NOMO-1 (cell line): ENCODE results near the gene RMDN2.

ENCODE experiments used
- DNase-seq, 2 experiments: peaks; one replicate each; lab custom pipeline; 2025; ENCODE audit not compliant: unreplicated experiment in 2 of 2; lab: John Stamatoyannopoulos, UW

Gene RMDN2

GRCh38 chr2:38037325-38037724, 112.2 kb downstream of the RMDN2 start:
- no peak for DNase-seq

- DNase-seq, result peak in 1 of 2 experiments; percentile 27
These were observed 112.9 kb downstream of the RMDN2 start for GRCh38 chr2:38037757-38038621.

GRCh38 chr2:38038682-38039081, 113.6 kb downstream of the RMDN2 start:
- no peak for DNase-seq

DNA sequence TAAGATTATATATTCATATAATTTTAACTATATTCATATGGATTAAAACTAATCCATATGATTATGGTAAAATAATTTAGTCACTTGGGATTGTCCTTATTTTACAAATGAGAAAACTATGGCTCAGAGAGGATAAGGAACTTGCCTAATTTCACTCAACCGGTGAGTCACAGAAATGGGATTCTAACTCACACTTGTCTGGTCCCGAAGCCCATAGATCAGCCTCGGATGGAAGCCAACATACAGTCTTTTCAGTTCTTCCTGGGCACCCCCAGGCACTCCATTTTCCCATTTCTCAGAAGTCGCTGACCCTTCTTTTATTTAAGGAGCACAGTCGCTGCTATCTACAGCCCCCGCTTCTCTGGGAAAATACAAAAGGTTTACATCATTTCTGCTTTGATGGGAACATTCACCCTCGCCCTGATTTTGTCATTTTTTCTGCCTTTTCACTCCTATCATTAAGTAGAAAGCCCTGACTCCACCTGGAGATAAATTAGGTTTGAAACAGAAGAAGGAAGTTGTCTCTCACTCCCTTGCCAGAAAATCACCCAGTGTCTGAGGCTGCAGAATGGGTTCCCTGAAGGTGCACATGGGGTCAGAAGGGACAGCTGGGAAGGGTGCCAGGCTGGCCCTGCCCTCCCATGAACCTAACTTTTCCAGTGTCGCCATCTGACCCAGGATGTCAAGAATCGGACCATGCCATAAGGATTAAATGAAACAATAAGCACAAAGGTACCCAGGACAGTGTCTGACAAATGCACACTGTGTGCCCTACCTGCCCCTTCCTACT, 114.2 kb downstream of the RMDN2 start:
- DNase-seq, result no peak

DNA sequence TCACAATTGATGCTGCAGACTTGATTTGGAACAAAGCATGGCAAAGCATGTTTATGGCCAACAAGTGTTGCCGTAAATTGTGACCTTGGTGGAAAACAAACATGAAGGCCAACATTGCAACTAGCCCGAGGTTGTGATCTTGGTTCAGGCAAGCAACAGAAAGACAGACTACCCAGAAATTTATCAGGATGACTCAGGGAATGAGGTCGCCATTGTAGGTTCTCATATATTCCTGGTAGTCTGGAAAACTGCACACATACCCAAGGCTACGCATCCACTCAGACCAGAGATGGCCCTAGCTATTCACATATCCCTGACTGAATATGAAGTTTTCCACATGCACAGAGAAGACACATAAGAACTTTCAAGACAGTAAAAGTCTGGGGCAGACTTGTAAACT, 120.7 kb downstream of the RMDN2 start:
- DNase-seq, result no peak

DNA sequence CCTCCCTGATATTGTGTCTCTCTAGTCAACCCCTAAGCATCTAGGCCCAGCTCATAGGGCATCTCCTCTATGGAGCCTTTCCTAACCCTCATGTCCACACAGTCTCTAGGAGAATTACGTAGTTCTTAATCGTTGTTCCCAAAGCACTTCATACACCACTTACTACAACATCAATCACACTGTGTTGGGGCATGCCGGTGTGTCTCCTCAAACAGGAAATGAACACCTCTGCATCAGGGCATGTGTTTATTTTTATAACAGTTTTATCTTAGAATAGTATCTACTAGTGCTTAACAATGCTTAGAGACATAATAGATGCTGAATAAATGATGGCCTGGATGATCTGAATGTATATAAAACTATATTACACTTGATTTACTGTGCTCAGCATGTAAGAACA, 131.1 kb downstream of the RMDN2 start:
- DNase-seq, result no peak

DNA sequence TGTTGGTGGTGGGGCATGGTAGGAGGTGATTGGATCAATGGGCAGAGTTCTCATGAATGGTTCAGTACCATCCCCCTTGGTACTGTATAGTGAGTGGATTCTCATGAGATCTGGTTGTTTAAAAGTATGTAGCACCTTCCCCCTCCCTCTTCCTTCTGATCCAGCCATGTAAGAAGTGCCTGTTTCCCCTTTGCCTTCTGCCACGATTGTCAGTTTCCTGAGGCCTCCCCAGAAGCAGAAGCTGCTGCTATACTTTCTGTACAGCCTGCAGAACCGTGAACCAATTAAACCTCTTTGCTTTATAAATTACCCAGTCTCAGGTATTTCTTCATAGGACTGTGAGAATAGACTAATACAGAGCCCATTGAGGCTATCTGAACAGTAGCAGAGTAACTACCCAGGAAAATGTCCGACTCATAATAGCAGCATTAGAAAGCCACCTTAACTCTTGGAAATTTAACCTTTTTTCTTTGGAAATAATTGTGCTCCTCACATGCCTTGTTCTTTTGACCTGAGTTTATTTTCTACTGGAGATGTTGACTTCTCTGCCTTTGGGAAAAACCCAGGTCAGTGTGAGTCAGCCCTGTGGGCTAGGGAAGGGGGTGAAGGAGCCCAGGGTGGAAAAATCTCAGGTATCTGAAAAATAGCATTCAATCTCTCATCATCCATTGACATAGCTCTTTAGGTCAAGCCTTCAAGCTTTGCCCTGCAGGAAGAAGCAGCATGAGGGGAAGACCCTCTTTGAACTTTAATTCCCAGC, 132.7 kb downstream of the RMDN2 start:
- DNase-seq, result peak; percentile 48 to 63

GRCh38 chr2:38060236-38061018, 135.3 kb downstream of the RMDN2 start:
- no peak for DNase-seq

DNA sequence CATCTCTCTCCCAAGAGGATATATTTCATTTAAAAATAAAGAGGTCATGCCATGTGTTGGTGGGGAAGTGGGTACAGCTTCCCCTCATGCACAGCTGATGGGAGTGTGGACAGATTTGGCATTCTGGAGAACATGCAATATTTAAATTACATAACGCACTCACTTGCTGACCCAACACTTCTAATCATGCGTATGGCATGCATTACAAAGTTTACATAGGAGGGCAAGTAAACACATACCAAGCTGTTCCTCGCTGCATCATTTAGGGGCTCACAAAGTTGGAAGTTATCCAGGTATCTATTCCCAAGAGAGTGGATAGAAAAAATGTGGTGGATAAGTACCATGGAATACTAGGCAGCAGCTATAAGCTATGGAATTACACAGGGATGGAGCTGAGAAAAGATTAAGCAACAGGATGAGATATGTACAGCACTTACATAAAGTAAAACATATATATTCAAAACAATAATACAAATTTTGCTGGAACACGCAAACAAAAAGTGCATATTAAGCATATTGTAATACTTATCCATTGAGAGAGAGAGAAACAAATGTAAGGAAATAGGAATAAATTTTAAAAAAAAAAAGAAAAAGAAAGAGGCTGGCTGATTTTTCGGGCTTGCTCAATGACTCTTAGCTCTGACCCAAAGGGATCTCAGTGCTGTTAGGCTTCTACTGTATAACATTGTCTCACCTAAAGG, 139.9 kb downstream of the RMDN2 start:
- DNase-seq, result no peak

GRCh38 chr2:38065502-38066135, 140.5 kb downstream of the RMDN2 start:
- DNase-seq, result no peak

DNA sequence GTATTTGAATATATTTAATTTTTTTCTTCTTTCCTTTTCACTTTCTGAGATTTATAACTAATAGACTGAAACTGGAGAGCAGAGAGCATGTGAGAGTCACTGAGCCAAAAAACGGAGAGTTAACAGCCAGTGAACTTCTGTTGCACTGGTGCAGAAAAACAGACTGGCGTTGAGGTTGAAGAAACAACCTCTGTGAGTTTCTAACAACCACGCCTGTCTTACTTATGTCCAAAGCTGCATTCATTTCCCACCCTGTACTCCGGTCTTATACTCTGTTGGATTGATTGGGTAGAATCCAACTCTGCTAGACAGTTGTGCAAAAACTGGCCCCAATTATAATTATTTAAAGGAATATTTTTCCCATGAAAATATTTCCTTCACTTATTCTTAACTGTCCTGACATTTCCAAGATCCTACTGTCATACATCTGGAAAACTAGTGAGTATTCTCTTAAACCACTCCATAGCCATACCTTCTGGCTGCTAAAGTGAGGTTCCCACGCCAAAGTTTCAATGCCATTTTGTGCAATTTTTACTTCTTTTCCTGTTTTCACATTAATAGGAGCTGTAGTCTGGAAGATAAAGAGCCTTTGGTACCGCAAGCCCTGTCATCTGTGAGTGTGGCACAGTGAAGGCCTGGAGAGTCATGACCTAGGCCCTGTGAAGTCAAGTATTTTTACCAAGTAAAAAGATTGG, 141.5 kb downstream of the RMDN2 start:
- no peak for DNase-seq
